GM19043 (cell line): ENCODE data around the gene BLTP2.
"Not testable (repeated sequence)": the region's sequence is repeated elsewhere in the genome, so short reads cannot be mapped to it uniquely, and the experiment has no call there.

Experiments
- ATAC-seq: cut with Tn5 transposase; IDR thresholded peaks from one replicate; pipeline ENCODE4 v1.9.1; 2021; ENCODE audit warnings: low read depth; ENCODE audit not compliant: unreplicated experiment

The BLTP2 gene

GRCh38 chr17:28644787-28645575, at the start of gene BLTP2:
Gene BLTP2 (minus strand): TSS chr17:28645158. CDS start chr17:28645056, 102 bp downstream.
- peak; percentile 80 for ATAC-seq

- no peak for ATAC-seq
Observed at GRCh38 chr17:28693869-28694268, 48.9 kb upstream of the BLTP2 start.

- ATAC-seq: no peak
Observed at GRCh38 chr17:28689011-28689410, 44.1 kb upstream of the BLTP2 start.

- ATAC-seq: no peak
Observed at GRCh38 chr17:28688481-28688880, 43.5 kb upstream of the BLTP2 start.

- no peak for ATAC-seq
Observed at GRCh38 chr17:28686296-28686695, 41.3 kb upstream of the BLTP2 start.

GRCh38 chr17:28685366-28685765, 40.4 kb upstream of the BLTP2 start:
- no peak for ATAC-seq

GRCh38 chr17:28684963-28685362, 40.0 kb upstream of the BLTP2 start:
- ATAC-seq: no peak

- no peak for ATAC-seq
Observed at GRCh38 chr17:28682655-28683054, 37.7 kb upstream of the BLTP2 start.

GRCh38 chr17:28675980-28676379, 31.0 kb upstream of the BLTP2 start:
- ATAC-seq: no peak

- no peak for ATAC-seq
Observed at GRCh38 chr17:28675490-28675889, 30.5 kb upstream of the BLTP2 start.

- ATAC-seq: no peak
Observed at GRCh38 chr17:28669918-28670317, 25.0 kb upstream of the BLTP2 start.

GRCh38 chr17:28667870-28668269, 22.9 kb upstream of the BLTP2 start:
- no peak for ATAC-seq

GRCh38 chr17:28665994-28666393, 21.0 kb upstream of the BLTP2 start:
- ATAC-seq: no peak

GRCh38 chr17:28663723-28664122, 18.8 kb upstream of the BLTP2 start:
- ATAC-seq: no peak

GRCh38 chr17:28662527-28662829, 17.5 kb upstream of the BLTP2 start:
- no peak for ATAC-seq

- peak; percentile 88 for ATAC-seq
Observed at GRCh38 chr17:28661635-28662526, 16.9 kb upstream of the BLTP2 start, which contains the start of the genes SDF2 and SUPT6H. Gene SDF2 (minus strand): TSS chr17:28661906. CDS start chr17:28661876, 30 bp downstream. Gene SUPT6H (plus strand): TSS chr17:28662205. CDS start chr17:28673402, 11,197 bp downstream.

- not testable (repeated sequence) for ATAC-seq
Observed at GRCh38 chr17:28659497-28659881, 14.5 kb upstream of the BLTP2 start.

- not testable (repeated sequence) for ATAC-seq
Observed at GRCh38 chr17:28658766-28659496, 14.0 kb upstream of the BLTP2 start.

- not testable (repeated sequence) for ATAC-seq
Observed at GRCh38 chr17:28658342-28658741, 13.4 kb upstream of the BLTP2 start.

GRCh38 chr17:28657756-28658155, 12.8 kb upstream of the BLTP2 start:
- ATAC-seq: no peak

- ATAC-seq: no peak
Observed at GRCh38 chr17:28655160-28655559, 10.2 kb upstream of the BLTP2 start.
